HG03095 (cell line): ENCODE measurements around the gene AFAP1L2.
"Not testable (repeated sequence)": the region's sequence is repeated elsewhere in the genome, so short reads cannot be mapped to it uniquely, and the experiment has no call there.

ENCODE experiments used
- ATAC-seq: cut with Tn5 transposase; IDR thresholded peaks from one replicate; pipeline ENCODE4 v1.9.1; 2021; ENCODE audit warnings: moderate library complexity; ENCODE audit not compliant: unreplicated experiment

AFAP1L2 gene

GRCh38 chr10:114342976-114343375, 61.3 kb downstream of the AFAP1L2 start:
- no peak for ATAC-seq

DNA sequence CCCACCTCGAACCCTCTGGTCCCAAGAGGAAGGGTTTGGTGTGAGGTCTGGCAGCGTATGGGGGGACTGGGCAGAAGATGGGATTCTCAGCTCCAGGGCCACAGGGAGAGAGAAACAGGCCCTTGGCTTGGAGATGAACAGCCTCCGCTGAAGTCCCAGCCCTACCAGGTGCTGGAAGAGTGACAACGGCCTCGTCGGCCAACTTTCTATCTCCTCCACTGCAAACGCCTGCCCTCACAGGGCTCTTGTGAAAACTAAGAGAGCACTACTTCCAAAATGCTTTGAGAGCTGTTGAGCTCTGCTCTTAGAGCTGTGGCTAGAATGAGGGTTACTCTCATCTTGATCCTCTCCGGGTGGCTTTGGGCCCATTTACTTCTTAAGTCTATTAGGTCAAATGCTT, 63.5 kb downstream of the AFAP1L2 start:
- ATAC-seq = no peak

GRCh38 chr10:114337510-114338462, 66.5 kb downstream of the AFAP1L2 start:
- ATAC-seq = no peak

GRCh38 chr10:114336823-114337509, 67.3 kb downstream of the AFAP1L2 start:
- no peak for ATAC-seq

DNA sequence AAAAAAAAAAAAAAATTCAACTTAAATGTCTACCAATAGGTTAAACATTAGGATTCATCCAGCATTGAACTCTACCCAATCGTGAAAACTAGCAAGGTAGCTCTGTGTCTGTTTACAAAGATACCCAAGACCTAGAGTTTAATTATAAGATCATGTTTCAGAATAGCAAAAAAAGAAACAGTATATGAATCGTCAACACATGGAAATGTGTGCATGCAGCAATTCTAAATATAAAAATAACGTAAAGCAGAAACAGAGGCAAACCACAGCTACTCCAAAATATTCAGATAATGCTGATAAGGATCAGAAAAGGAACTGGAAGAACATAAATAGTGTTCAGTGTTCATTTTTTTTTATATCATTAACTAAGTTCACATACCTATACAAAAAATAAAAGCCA, 68.7 kb downstream of the AFAP1L2 start:
- no peak for ATAC-seq

GRCh38 chr10:114334301-114334700, 70.0 kb downstream of the AFAP1L2 start:
- ATAC-seq = no peak

- not testable (repeated sequence) for ATAC-seq
These were observed 70.9 kb downstream of the AFAP1L2 start for GRCh38 chr10:114333441-114333840.

- ATAC-seq = no peak
These were observed 71.8 kb downstream of the AFAP1L2 start for GRCh38 chr10:114332301-114333192.

DNA sequence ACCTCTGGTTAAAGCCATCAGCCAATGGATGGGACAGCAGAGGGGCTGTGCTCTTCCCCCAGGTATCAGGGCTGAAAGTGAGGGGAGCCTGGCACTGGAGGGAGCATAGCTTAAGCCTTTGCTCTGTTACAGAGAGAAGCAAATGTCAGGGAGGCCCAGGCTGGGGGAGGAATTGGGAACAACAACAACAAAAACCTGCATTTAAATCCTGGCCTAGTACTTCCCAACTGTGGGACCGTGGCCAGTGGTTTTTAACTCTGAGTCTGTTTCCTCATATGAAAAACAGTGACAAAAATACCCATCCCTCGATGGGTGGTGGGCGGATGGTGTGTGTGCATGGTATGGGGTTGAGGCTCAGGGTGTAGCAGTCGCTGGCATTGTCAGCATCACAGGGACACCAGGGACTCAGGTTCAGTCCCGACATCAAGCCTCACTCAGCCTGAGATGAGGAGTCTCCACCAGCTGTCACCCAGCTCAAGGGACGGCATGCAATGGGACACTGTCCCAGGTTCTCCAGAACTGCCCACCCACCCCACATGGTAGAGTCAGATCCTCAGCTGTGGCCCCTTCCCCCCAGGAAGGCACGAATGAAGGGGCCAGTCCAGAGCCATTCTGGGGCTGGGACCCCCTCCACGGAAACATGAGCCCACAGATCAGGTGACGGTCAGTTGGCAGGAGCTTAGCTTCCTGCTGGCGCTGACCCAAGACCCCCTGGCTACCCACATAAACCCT, 74.5 kb downstream of the AFAP1L2 start:
- ATAC-seq = no peak

DNA sequence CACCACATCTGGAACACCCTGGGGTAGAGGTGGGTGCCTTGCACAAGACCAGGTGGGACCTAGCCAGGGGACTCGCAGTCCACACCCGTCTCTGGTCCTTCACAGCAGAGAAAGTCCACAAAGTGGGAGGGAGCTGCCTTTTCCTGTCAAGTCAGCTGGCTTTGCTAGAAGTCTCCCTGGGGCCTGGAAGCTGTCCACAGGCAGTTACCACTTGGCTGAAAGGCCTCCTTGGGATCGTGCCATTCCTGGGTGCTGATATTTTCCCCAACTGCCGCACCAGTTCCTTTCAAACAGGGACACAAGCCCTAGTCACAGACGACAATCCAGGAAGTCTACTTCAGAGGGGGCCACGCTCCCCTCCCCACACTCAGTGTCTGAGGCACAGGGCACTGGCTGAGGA, 75.4 kb downstream of the AFAP1L2 start:
- ATAC-seq = no peak

- ATAC-seq = no peak
These were observed 75.9 kb downstream of the AFAP1L2 start for GRCh38 chr10:114328441-114328812.

GRCh38 chr10:114327537-114328440, 76.5 kb downstream of the AFAP1L2 start:
- no peak for ATAC-seq

GRCh38 chr10:114326795-114327194, 77.5 kb downstream of the AFAP1L2 start:
- no peak for ATAC-seq

DNA sequence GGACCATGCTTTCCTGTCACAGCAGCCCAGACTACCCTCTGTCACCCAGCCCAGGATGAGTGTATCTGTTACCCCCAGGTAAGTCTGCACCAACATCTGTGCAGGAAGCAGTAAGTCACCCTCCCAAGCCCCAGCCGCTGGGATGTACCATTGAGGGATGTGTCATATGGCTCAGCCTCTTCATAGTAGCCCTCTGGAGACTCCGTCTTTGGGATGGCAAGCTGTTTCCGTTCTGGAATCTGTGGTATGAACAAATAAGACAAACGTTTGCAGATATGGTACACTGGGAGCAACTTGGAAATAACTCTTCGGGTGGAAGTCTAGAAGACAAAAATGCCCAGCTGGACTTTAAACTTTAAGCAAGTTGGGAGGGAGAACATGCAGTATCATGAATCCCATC, 81.3 kb downstream of the AFAP1L2 start:
- ATAC-seq = no peak

GRCh38 chr10:114322344-114322743, 82.0 kb downstream of the AFAP1L2 start:
- ATAC-seq = no peak

- no peak for ATAC-seq
These were observed 83.8 kb downstream of the AFAP1L2 start for GRCh38 chr10:114320249-114321116.

DNA sequence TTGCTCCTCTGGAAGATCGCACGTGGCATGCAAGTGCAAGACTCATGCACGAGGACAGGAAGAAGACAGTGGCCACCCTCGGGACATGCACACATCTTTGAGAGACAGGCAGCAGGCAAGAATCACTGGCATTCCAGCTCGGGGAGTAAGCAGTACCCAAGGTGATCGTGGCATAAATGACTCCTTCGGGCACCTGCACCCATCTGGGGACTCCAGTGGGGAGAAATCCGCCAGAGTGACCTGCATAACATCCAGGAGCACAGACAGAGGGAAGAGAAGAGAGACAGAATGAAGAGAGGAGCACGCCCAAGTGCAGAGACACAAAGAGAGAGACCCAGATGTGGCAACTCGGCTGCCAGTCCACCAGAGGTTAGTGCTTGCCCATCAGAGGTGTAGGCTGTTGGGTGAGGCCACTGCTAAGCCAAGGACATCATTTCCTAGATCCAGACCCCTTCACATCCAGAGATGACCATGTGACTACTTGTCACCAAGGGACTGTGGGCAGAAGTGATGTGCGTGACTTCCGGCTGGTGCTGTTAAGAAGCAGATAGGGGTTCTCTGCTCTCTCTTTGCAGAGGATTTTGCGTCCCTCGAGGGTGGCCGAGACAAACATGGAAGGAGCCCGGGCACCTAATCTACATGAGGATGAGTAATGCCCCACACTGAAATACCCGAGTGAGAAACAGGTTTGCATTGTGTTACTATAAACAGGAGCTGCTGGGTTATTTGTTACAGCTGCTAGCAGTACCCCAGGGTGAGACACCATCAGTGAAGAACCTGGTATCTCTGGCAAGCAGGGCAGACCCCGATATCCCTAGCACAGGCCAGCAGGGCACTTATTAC, 84.7 kb downstream of the AFAP1L2 start:
- no peak for ATAC-seq

DNA sequence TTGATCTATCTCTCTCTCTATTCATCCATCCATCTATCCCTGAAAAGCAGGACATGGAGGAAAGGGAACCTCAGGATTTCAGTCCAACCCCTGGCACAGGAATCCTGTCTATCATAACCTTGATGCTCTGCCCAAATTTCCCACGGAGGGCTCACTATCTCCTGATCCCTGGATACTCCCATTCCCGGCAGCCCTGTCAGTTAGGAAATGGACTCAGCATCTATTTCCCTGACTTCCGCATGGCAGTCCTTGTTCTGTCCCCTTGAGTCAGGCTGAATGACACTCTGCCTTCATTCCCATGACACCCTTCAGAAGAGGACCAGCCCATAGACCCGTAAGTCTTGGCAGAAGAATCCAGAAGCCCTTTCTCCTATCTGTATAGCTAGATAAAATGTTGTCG, 87.6 kb downstream of the AFAP1L2 start:
- no peak for ATAC-seq
